HepG2 (cell line): ENCODE data around the gene HOXA9. TPM values are rescaled to one million over a fixed set of nuclear protein-coding genes. Genes with fewer than 3 reads are reported as not detected.

ENCODE experiments used
- ATAC-seq: fragments of 200-7000 bp; cut with Tn5 transposase; 3 replicates; pipeline ENCODE4 v1.9.1; 2020; ENCODE audit warnings: mild to moderate bottlenecking, moderate library complexity
- BruUV-seq: library from RNA; stranded (reverse); fragments of 400-500 nt; replicated peaks from 2 replicates; lab custom pipeline; 2021; lab: Mats Ljungman, UMichigan
- CTCF ChIA-PET: fragments of 300-600 bp; formaldehyde crosslinking; extraction: SDS; loops from one replicate; lab custom pipeline; 2021; ENCODE audit warnings: low total read pairs, inconsistent platforms, low intra/inter-chr PET ratio; lab: Yijun Ruan, JAX
- POLR2A ChIA-PET: fragments of 350-600 bp; sonication (Branson Sonifier 250); formaldehyde crosslinking; loops from one replicate; lab custom pipeline; 2020; ENCODE audit warnings: antibody characterized with exemption, inconsistent platforms; lab: Yijun Ruan, JAX
- DNase-seq: peaks from one replicate; pipeline ENCODE4 v3.0.0-alpha.2; 2015; ENCODE audit warnings: low spot score
- FAIRE-seq: peaks from 3 replicates; lab custom pipeline; 2011; peaks lifted over from hg19 to GRCh38; lab: Jason Lieb, UNC
- H2AFZ ChIP-seq: one replicate; pipeline ENCODE4 v1.6.1; 2011; ENCODE audit warnings: low read length, inconsistent platforms
- H3K27ac ChIP-seq: fragments of 300-600 bp; 3 replicates; pipeline ENCODE4 v1.8.0; 2011; ENCODE audit warnings: mixed run types, mild to moderate bottlenecking, mixed read lengths, low read length, inconsistent platforms; ENCODE audit not compliant: insufficient read depth; ENCODE audit errors: extremely low read length
- H3K27me3 ChIP-seq, 2 experiments: fragments of 200-600 bp in 1 of 2; 2 replicates in 1 of 2; 3 replicates in 1 of 2; pipeline versions ENCODE4 v1.6.0 to v1.8.0; 2011; ENCODE audit warnings: low read length in 2 of 2, mild to moderate bottlenecking in 2 of 2, moderate library complexity in 2 of 2, inconsistent platforms in 1 of 2; ENCODE audit not compliant: insufficient read depth in 2 of 2, control insufficient read depth in 1 of 2
- H3K36me3 ChIP-seq, 2 experiments: fragments of 200-600 bp in 1 of 2; replicated peaks in 1 of 2; 2 replicates in 1 of 2; 3 replicates in 1 of 2; pipeline versions ENCODE4 v1.5.1 to v1.8.0; 2011; ENCODE audit warnings: low read length in 2 of 2, inconsistent platforms in 1 of 2; ENCODE audit not compliant: insufficient read depth in 2 of 2, control insufficient read depth in 1 of 2
- H3K4me1 ChIP-seq: 2 replicates; pipeline ENCODE4 v1.5.1; 2012; ENCODE audit warnings: low read length, inconsistent platforms; ENCODE audit not compliant: insufficient read depth
- H3K4me2 ChIP-seq: 2 replicates; pipeline ENCODE4 v1.6.0; 2011; ENCODE audit warnings: low read depth, low read length, inconsistent platforms
- H3K4me3 ChIP-seq, 3 experiments: fragments of 200-600 bp in 1 of 3; sonication (generic), shearing (Covaris generic) in 1 of 3; replicated peaks in 1 of 3; 2 replicates each; pipeline ENCODE4 v1.5.1; 2011 to 2016; ENCODE audit warnings: low read length in 3 of 3, inconsistent platforms in 2 of 3, low read depth in 2 of 3, mild to moderate bottlenecking in 2 of 3, control low read depth in 1 of 3, mixed read lengths in 1 of 3; ENCODE audit not compliant: insufficient read depth in 1 of 3
- H3K79me2 ChIP-seq: one replicate; pipeline ENCODE4 v1.6.1; 2011; ENCODE audit warnings: low read length, inconsistent platforms; ENCODE audit not compliant: insufficient read depth
- H3K9ac ChIP-seq: 2 replicates; pipeline ENCODE4 v1.6.0; 2011; ENCODE audit warnings: mild to moderate bottlenecking, low read depth, low read length, inconsistent platforms; ENCODE audit not compliant: insufficient read depth
- H3K9me3 ChIP-seq: 2 replicates; pipeline ENCODE4 v1.5.1; 2012; ENCODE audit warnings: mild to moderate bottlenecking, low read length
- H4K20me1 ChIP-seq: 2 replicates; pipeline ENCODE4 v1.6.0; 2011; ENCODE audit warnings: inconsistent platforms, mild to moderate bottlenecking, low read length, moderate library complexity; ENCODE audit not compliant: insufficient read depth
- BORCS8-MEF2B ChIP-seq: sonication (generic); formaldehyde crosslinking; IDR thresholded peaks from 2 replicates; pipeline ENCODE4 v1.8.0; 2022; ENCODE audit warnings: mild to moderate bottlenecking, missing genetic modification reagents
- CCDC6 ChIP-seq: sonication (generic); formaldehyde crosslinking; IDR thresholded peaks from 2 replicates; pipeline ENCODE4 v1.8.1; 2022; ENCODE audit warnings: mild to moderate bottlenecking, missing genetic modification reagents, moderate library complexity
- HINFP ChIP-seq: sonication (generic); formaldehyde crosslinking; IDR thresholded peaks from 2 replicates; pipeline ENCODE4 v1.4.0; 2020; ENCODE audit warnings: low read depth, mild to moderate bottlenecking, missing genetic modification reagents
- ZBTB2 ChIP-seq: sonication (generic); formaldehyde crosslinking; IDR thresholded peaks from 2 replicates; pipeline ENCODE4 v1.8.0; 2022; ENCODE audit warnings: low read depth, missing genetic modification reagents
- ZBTB20 ChIP-seq: sonication (generic); formaldehyde crosslinking; IDR thresholded peaks from 2 replicates; pipeline ENCODE4 v1.8.1; 2023; ENCODE audit warnings: missing genetic modification reagents, low read depth, mild to moderate bottlenecking, borderline replicate concordance
- ZMAT3 ChIP-seq: sonication (generic); formaldehyde crosslinking; conservative IDR thresholded peaks from 2 replicates; pipeline ENCODE4 v1.7.0; 2021; ENCODE audit warnings: missing genetic modification reagents
- ZMYM4 ChIP-seq: sonication (generic); formaldehyde crosslinking; IDR thresholded peaks from 2 replicates; pipeline ENCODE4 v1.8.1; 2023; ENCODE audit warnings: mild to moderate bottlenecking, missing genetic modification reagents
- ZNF776 ChIP-seq: sonication (generic); formaldehyde crosslinking; IDR thresholded peaks from 2 replicates; pipeline ENCODE4 v1.4.0; 2020; ENCODE audit warnings: mild to moderate bottlenecking, missing genetic modification reagents
- WGBS: methylation state at CpG from one replicate; pipeline ENCODE4 v1.1.6; 2017; ENCODE audit warnings: low lambda C conversion rate; 5-methylcytosine and 5-hydroxymethylcytosine counted together
- in situ Hi-C: cut with HindIII; loops from 2 replicates; pipeline ENCODE4 v1.10.0; 2017; ENCODE audit warnings: low pct_unique_long_range_greater_than_20kb; ENCODE audit not compliant: extremely low pct_ligation_motif_present
- intact Hi-C: fragments of 100-400 bp; cut with micrococcal nuclease; formaldehyde crosslinking; loops from one replicate; pipeline ENCODE4 v1.10.0; 2022; ENCODE audit not compliant: unreplicated experiment
- polyA plus RNA-seq, 8 experiments: library from polyadenylated mRNA; depleted of rRNA in 3 of 8; stranded (reverse) in 7 of 8; unstranded in 1 of 8; fragments of >200 nt; fragmentation: Illumina TruSeq in 4 of 8; extraction: Trizol in 4 of 8; gene quantifications; 2 replicates each; pipeline versions ENCODE4 v1.2.1 to v1.2.3, GENCODE V29; 2011 to 2016; ENCODE audit warnings: low read depth in 4 of 8, missing spikeins in 1 of 8, mixed read lengths in 1 of 8; ENCODE audit not compliant: insufficient read depth in 1 of 8
- total RNA-seq, 5 experiments: library from RNA; depleted of rRNA; stranded (reverse); fragments of >200 nt; fragmentation: Illumina TruSeq; extraction: Trizol; gene quantifications; 2 replicates each; pipeline ENCODE4 v1.2.3, GENCODE V29; 2016; ENCODE audit warnings: low read depth in 1 of 5

The HOXA9 gene
- total and polyA plus RNA-seq, 2 of the 13 experiments (the other 11 are each of a cell fraction or from before 2014, with no cell fraction given) = not detected

- TF ChIP-seq ZBTB2 = no peak
Observed at GRCh38 chr7:27191833-27192545, 26.7 kb upstream of the HOXA9 start (continued).

GRCh38 chr7:27191161-27191731, 25.9 kb upstream of the HOXA9 start:
- Histone ChIP-seq H3K27ac (no peak overlapping the region), H3K79me2 (no peaks in the 10 kb centered on the region), H3K4me1 (peaks cover 15% of the 10 kb centered on the region; the same call in 1 of the 2 replicates), H3K4me2 (no peak overlapping the region), H4K20me1 (no peaks in the 10 kb centered on the region), H3K9ac (no peak overlapping the region), H3K27me3 (peaks cover 13 to 76% of the 10 kb centered on the region in 2 experiments), H3K9me3 (no peaks in the 10 kb centered on the region), H3K36me3 (no peaks in the 10 kb centered on the region), H2AFZ (no peak overlapping the region), H3K4me3 (no peak overlapping the region)
- ChIA-PET CTCF (no interaction called here), POLR2A (interaction anchor here (0.6 kb wide), 1 partner anchor 34 kb away, joined by 3 read pairs; no protein-coding TSS in a partner anchor)
- TF ChIP-seq ZMAT3 (no peak), HINFP (CRISPR knock-in tag) (no peak), ZMYM4 (CRISPR knock-in tag) (no peak), CCDC6 (CRISPR knock-in tag) (no peak), ZBTB20 (CRISPR knock-in tag) (no peak), ZNF776 (no peak), BORCS8-MEF2B (CRISPR knock-in tag) (no peak)
- no peak for FAIRE-seq
- BruUV-seq = no TSS peak
- no peak for DNase-seq
- intact Hi-C loops = loop anchor here (10.0 kb wide), 1 partner anchor 414 kb away; no protein-coding TSS in a partner anchor
- in situ Hi-C loops = no loop called here
- no peak for ATAC-seq
- WGBS = 73% methylated on average over 13 of the region's 15 CpGs
